ENCODE measurements around the gene SETBP1.

Gene SETBP1

DNA sequence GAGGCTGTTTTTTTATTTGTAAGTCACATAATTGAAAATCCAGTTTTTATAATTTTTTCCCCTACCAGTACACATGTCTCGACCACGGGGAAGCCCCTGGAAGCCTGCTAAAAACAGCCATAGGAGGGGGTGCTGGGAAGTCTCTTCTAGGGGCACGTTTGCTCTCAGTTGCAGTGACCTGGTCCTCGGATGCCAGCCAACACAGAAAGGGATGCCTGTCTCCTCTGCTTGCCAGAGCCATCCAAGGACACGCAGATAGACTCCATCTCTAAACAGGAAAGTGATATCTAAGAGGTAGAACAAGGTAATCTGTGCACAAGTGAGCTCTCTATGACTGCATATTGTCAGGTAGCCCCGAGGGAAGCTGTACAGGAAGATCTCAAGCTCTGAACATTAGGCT, 255.8 kb downstream of the SETBP1 start:
- no peak for DNase-seq (ENCODE audit: low read depth, low spot score)

GRCh38 chr18:44937960-44938719, 257.5 kb downstream of the SETBP1 start:
- DNase-seq (ENCODE audit: low read depth, low spot score), result no peak

DNA sequence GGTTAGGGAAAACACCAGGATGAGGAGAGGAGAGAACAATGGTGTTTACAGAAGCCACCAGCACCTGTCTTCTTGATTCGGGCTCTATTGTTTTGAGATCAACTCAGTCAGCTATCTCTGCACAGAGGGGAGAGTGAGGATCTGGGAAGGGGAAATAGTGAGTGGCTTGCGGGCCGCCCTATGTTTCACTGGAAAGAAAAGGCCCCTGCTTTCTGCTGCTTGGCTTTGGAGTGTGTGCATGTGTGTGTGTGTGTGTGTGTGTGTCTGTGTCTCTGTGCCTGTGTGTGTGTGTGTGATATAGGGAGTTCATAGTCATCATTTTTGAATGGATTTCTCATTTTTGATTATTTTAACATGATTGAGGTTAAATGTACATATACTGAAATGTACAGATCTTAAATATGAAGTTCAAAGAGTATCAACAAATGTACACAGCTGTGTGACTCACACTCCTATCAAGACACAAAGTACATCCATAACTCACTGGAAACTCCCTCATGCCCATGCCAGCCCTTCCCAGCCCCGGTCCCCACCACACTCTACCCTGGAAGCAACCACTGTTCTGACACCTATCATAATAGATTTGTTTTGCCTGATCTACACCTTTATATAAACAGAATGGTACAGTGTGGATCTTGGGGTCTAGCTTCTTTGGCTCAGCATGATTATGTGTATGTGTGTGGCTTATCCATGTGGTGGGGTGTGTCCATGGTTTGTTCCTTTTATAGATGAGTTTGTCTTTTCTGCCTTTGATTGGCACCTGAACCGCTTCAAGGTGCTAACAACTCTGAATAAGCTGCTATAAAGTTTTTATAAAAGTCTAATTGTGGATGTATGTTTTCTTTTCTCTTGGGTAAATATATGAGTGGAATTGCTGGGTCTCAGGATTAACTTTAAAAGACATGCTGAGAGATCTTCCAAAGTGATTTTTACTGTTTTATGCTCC, 258.3 kb downstream of the SETBP1 start:
- DNase-seq (ENCODE audit: low read depth, low spot score), result no peak

GRCh38 chr18:44941516-44941915, 260.8 kb downstream of the SETBP1 start:
- DNase-seq (ENCODE audit: low read depth, low spot score), result no peak

DNA sequence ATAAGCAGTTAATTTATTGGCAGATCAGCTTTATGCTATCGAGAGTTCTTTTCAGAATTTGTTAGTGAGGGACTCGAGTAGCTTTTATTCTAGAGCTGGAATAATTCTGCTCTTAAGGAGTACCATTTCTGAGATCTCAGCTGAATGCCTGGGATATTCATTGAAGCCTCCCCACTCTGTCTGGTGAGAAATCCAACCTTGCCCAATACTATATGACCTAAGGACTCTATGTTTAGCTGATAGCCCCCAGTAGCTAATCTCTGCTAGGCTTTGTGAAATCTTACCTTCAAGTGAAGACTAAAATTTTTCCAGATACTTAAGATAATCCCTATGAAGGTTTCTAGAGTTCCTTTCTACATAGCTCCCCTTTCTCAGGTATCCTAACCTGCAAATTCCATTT, 261.4 kb downstream of the SETBP1 start:
- DNase-seq (ENCODE audit: low read depth, low spot score), result no peak

DNA sequence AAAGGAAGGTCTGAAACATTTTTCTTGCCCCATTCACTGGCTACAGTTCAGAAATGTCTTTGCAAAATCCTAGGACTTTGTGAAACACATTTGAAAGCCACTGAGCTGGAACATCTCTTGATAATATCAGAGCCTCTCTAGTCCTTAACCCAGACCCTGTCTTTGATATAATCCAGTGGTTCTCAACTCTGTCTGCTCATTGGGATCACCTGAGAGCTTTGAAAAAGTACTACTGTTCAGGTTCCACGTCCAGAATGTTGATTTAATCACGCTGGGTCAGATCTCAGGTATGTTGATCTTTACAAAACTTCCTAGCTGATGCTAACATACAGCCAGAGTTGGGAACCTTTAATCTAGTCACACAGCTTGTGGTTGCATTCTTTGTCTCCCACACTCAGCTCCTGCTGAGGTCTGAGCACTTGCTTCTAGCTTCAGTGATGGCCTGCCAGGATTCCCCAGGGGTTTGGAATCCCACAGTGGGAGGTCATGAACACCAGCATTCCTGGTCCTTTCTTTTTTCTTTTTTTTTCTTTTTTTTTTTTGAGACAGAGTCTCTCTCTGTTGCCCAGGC, 262.7 kb downstream of the SETBP1 start:
- peak; percentile 77 for DNase-seq (ENCODE audit: low read depth, low spot score)

- no peak for DNase-seq (ENCODE audit: low read depth, low spot score)
Measured at GRCh38 chr18:44944461-44944860, 263.8 kb downstream of the SETBP1 start.

GRCh38 chr18:44945888-44946401, 265.3 kb downstream of the SETBP1 start:
- DNase-seq (ENCODE audit: low read depth, low spot score), result no peak

DNA sequence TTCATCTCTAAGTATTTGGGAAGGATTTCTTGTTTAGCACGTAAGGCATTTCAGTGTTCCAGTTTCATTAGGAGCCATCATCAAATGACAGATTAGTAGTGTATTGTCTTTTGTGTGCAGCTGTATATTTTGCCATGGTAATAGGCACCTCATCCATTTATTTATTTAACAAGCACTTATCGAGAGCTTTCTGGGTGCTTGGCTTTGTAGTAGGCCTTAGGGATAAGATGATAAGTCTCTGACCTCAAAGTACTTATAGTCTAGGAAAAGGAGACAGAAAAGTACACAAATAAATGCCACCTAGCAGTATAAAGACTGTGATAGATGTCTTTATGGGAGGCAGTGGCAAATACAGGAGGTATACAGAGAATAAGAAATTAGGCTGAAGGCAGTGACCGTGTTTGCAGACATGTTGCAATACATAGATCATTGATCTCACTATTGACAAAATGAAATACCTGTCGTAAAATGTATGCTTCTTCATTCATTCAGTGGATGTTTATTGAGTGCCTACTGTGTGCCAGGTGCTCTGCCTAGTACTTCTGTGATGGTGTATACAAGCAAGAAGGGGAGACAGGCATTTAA, 265.9 kb downstream of the SETBP1 start:
- DNase-seq (ENCODE audit: low read depth, low spot score), result no peak

GRCh38 chr18:44949967-44950366, 269.3 kb downstream of the SETBP1 start:
- no peak for DNase-seq (ENCODE audit: low read depth, low spot score)

- no peak for DNase-seq (ENCODE audit: low read depth, low spot score)
Measured at GRCh38 chr18:44950685-44951195, 270.1 kb downstream of the SETBP1 start.

GRCh38 chr18:44951748-44952147, 271.1 kb downstream of the SETBP1 start:
- DNase-seq (ENCODE audit: low read depth, low spot score), result no peak

DNA sequence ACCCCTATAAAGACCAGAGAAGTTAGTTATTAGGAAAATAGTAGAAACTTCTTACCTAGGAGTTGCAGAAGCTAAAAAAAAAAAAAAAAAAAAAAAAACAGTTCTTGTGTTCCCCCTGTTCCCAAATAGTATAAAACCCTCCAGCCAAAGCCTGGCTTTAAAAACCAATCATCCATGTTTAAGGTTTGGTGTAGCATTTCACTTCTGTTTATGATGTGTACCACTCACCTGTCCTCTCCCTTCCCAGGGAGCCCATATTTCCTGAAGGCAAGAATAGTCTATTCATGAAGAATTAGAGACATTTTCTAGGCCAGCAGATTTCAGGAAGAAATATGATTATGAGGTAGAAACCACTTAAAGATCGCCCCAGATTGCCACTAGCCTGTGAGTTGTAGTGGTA, 273.6 kb downstream of the SETBP1 start:
- no peak for DNase-seq (ENCODE audit: low read depth, low spot score)

- no peak for DNase-seq (ENCODE audit: low read depth, low spot score)
Measured at GRCh38 chr18:44955825-44956224, 275.1 kb downstream of the SETBP1 start.

GRCh38 chr18:44957025-44957424, 276.3 kb downstream of the SETBP1 start:
- no peak for DNase-seq (ENCODE audit: low read depth, low spot score)

DNA sequence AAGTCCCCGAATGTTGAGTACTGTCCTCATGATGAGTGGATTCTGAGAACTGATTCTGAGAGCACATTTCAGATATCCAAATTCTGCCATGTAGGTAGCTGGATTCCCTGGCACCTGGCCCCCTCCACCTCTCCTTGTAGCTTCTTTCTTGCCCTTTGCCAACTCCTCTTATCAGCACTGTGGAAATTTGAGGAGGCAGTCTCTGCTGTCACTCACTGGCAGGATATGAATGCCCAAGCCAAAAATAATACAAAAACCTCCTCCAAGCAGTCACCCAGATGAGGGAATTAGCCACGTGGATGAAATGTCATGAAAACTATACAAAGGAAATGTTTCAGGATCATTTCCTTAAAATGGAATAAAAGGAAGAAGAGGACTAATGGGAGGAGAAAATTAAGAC, 276.8 kb downstream of the SETBP1 start:
- no peak for DNase-seq (ENCODE audit: low read depth, low spot score)

DNA sequence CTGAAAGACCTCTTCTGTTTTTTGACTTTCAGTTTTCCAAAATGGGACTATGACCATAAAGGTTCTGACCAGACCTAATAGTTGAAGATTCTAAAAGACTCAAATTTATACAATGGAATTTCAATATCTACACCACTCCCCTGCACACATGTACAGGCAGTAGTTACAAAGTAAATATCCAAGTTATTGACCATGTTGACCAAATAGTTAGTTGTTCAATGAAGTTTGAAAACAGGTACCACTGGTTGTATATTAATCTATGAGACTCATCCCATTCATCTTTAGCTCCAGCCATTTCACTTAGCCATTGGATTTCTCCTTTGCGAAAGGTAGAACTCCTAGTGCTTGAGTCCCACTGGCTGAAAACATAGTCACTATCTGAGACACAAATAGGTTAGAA, 277.4 kb downstream of the SETBP1 start:
- DNase-seq (ENCODE audit: low read depth, low spot score), result no peak

- no peak for DNase-seq (ENCODE audit: low read depth, low spot score)
Measured at GRCh38 chr18:44958455-44958854, 277.8 kb downstream of the SETBP1 start.

DNA sequence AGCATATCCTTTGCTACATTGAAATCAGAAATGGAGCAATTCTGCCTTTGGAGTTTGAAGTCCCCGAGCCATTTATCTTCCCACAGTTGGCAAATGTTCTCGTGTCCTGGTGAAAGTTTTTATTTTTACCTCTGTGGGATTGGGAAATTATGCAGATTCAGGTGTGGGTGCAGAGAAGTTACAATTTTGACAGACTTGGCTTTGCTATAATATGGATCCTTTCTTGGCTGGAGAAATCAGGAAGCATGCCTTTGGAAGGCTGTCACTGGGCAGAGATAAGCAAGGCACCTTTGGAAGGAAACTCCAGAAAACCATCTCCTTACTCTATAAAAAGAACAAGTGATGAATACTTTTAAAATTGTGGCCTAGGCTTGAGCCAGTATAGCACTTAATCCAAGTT, 278.3 kb downstream of the SETBP1 start:
- DNase-seq (ENCODE audit: low read depth, low spot score), result no peak

- no peak for DNase-seq (ENCODE audit: low read depth, low spot score)
Measured at GRCh38 chr18:44960580-44960979, 279.9 kb downstream of the SETBP1 start.

GRCh38 chr18:44961288-44961995, 280.8 kb downstream of the SETBP1 start:
- DNase-seq (ENCODE audit: low read depth, low spot score), result no peak
